ENCODE results near the gene SF1. TPM values are rescaled to one million over a fixed set of nuclear protein-coding genes. Genes with fewer than 3 reads are reported as not detected.

SF1 gene
- polyA plus RNA-seq, 1 of the 3 experiments (the other 2 are of a cell fraction), result 66.3 TPM

DNA sequence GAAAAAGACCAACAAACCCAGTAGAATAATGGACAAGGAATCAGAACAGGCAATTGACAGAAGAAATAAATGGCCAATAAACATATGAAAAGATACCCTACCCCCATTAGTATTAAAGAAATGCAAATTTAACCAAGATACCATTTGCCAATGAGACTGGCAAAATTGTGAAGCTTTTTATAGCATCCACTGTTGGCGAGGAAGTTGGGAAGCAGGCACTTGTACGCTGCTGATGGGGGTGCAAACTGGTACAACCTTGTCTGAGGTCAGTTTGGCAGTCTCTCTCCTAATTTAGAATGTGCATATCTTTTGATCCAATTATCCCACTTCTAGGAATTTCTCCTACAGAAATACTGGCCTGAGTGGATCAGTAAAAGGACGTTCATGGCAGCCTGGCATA lies 46.7 kb downstream of the SF1 start (continued):
- TF ChIP-seq, protein P1, sequence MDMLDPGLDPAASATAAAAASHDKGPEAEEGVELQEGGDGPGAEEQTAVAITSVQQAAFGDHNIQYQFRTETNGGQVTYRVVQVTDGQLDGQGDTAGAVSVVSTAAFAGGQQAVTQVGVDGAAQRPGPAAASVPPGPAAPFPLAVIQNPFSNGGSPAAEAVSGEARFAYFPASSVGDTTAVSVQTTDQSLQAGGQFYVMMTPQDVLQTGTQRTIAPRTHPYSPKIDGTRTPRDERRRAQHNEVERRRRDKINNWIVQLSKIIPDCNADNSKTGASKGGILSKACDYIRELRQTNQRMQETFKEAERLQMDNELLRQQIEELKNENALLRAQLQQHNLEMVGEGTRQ (IDR thresholded peaks at IDR 0.05; ENCODE audit: borderline replicate concordance, low read depth, low read length), result no peak
- TF ChIP-seq MEF2A (IDR thresholded peaks at IDR 0.05; ENCODE audit: borderline replicate concordance, low read depth) (no peak), RFX5 (IDR thresholded peaks at IDR 0.05; ENCODE audit: low read length) (no peak), RCOR1 (IDR thresholded peaks at IDR 0.05; ENCODE audit: low read length) (no peak)
- TF ChIP-seq, protein P2, sequence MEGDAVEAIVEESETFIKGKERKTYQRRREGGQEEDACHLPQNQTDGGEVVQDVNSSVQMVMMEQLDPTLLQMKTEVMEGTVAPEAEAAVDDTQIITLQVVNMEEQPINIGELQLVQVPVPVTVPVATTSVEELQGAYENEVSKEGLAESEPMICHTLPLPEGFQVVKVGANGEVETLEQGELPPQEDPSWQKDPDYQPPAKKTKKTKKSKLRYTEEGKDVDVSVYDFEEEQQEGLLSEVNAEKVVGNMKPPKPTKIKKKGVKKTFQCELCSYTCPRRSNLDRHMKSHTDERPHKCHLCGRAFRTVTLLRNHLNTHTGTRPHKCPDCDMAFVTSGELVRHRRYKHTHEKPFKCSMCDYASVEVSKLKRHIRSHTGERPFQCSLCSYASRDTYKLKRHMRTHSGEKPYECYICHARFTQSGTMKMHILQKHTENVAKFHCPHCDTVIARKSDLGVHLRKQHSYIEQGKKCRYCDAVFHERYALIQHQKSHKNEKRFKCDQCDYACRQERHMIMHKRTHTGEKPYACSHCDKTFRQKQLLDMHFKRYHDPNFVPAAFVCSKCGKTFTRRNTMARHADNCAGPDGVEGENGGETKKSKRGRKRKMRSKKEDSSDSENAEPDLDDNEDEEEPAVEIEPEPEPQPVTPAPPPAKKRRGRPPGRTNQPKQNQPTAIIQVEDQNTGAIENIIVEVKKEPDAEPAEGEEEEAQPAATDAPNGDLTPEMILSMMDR (IDR thresholded peaks at IDR 0.05), result no peak

- TF ChIP-seq TAF1 (IDR thresholded peaks at IDR 0.05; ENCODE audit: borderline replicate concordance, low read depth, low read length), result no peak
- TF ChIP-seq, protein P3, sequence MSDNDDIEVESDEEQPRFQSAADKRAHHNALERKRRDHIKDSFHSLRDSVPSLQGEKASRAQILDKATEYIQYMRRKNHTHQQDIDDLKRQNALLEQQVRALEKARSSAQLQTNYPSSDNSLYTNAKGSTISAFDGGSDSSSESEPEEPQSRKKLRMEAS (IDR thresholded peaks at IDR 0.05; ENCODE audit: low read depth), result no peak
- TF ChIP-seq, protein P4, sequence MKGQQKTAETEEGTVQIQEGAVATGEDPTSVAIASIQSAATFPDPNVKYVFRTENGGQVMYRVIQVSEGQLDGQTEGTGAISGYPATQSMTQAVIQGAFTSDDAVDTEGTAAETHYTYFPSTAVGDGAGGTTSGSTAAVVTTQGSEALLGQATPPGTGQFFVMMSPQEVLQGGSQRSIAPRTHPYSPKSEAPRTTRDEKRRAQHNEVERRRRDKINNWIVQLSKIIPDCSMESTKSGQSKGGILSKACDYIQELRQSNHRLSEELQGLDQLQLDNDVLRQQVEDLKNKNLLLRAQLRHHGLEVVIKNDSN (IDR thresholded peaks at IDR 0.05; ENCODE audit: borderline replicate concordance, low read depth), result no peak
- TF ChIP-seq, protein P1 (IDR thresholded peaks at IDR 0.05; ENCODE audit: borderline replicate concordance, low read depth, low read length), result no peak
- TF ChIP-seq FOSL2 (IDR thresholded peaks at IDR 0.05; ENCODE audit: borderline replicate concordance, low read depth), result no peak
- TF ChIP-seq MXI1 (IDR thresholded peaks at IDR 0.05; ENCODE audit: low read depth, low read length), result no peak
- TF ChIP-seq, protein P2 (IDR thresholded peaks at IDR 0.05), result no peak
- TF ChIP-seq, protein P5, sequence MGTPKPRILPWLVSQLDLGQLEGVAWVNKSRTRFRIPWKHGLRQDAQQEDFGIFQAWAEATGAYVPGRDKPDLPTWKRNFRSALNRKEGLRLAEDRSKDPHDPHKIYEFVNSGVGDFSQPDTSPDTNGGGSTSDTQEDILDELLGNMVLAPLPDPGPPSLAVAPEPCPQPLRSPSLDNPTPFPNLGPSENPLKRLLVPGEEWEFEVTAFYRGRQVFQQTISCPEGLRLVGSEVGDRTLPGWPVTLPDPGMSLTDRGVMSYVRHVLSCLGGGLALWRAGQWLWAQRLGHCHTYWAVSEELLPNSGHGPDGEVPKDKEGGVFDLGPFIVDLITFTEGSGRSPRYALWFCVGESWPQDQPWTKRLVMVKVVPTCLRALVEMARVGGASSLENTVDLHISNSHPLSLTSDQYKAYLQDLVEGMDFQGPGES (IDR thresholded peaks at IDR 0.05; ENCODE audit: low read depth, low read length), result no peak
- TF ChIP-seq GATA2 (CRISPR knock-in tag; IDR thresholded peaks at IDR 0.05), result no peak
- no peak for TF ChIP-seq CHD2 (IDR thresholded peaks at IDR 0.05; ENCODE audit: low read length, partially characterized antibody)
- no peak for TF ChIP-seq NRF1 (IDR thresholded peaks at IDR 0.05; ENCODE audit: low read depth, low read length)
- no peak for TF ChIP-seq TEAD4 (IDR thresholded peaks at IDR 0.05; ENCODE audit: borderline replicate concordance, insufficient read depth)
- Histone ChIP-seq H3K27me3 (ENCODE audit: insufficient read depth) (no peaks in the 10 kb centered on the region), H3K4me3 (ENCODE audit: low read depth in 2 of 2, low read length in 1 of 2) (no peak overlapping the region), H3K4me1 (ENCODE audit: control insufficient read depth in 1 of 2, insufficient read depth in 2 of 2, low read depth in 1 of 2, low read length in 1 of 2) (peaks cover 0 to 6% of the 10 kb centered on the region in 2 experiments; a peak in 1 of 4 replicates), H4K20me1 (ENCODE audit: insufficient read depth) (no peaks in the 10 kb centered on the region), H3K36me3 (replicated peaks in 1 of 2; ENCODE audit: control insufficient read depth in 1 of 2, insufficient read depth in 2 of 2, low read length in 1 of 2) (no peaks in the 10 kb centered on the region), H3K9me2 (no peaks in the 10 kb centered on the region), H2AFZ (ENCODE audit: low read depth) (no peak overlapping the region), H3K4me2 (no peak overlapping the region), H3K9me3 (no peaks in the 10 kb centered on the region), H3F3A (replicated peaks; ENCODE audit: insufficient read depth) (no peaks in the 10 kb centered on the region), H3K27ac (ENCODE audit: low read depth in 2 of 2, low read length in 1 of 2) (no peak overlapping the region), H3K9ac (no peak overlapping the region), H3K79me2 (ENCODE audit: insufficient read depth) (no peaks in the 10 kb centered on the region)
- POLR2A ChIA-PET, result no interaction called here
- CTCF ChIA-PET, result interaction anchor here (2.4 kb wide), 1 partner anchor 13 kb away, joined by 16 read pairs; the partner anchor contains the start of gene RASGRP2
- peak; percentile 87 for DNase-seq
- WGBS (ENCODE audit: low lambda C conversion rate), result 61% methylated on average over 14 of the region's 21 CpGs
Measured at GRCh38 chr11:64729851-64730382, 48.4 kb downstream of the SF1 start.

All from SK-N-SH (cell line).